ENCODE results near the gene MAT2B. TPM values are rescaled to one million over a fixed set of nuclear protein-coding genes. Genes with fewer than 3 reads are reported as not detected.
A peak's percentile ranks its signal among the peaks of the same experiment; 100 is the strongest.

The MAT2B gene
- total RNA-seq, 4 donors from 2014 or later: 34.6 to 65.3 (median 51.1) TPM

GRCh38 chr5:163561339-163561738, 55.9 kb downstream of the MAT2B start:
- peaks cover 0 to 17% (median 6%) of the 10 kb centered on the region in 4 donors for H3K4me1 ChIP-seq
- TF ChIP-seq POLR2A (IDR thresholded peaks at IDR 0.05): no peak
- H3K27me3 ChIP-seq: no peaks in the 10 kb centered on the region
- H3K36me3 ChIP-seq: no peaks in the 10 kb centered on the region
- DNase-seq: no peak
- no peaks in the 10 kb centered on the region for H3K9me3 ChIP-seq
- no peak overlapping the region for H3K4me3 ChIP-seq
- no peak overlapping the region for H3K27ac ChIP-seq

- DNase-seq: no peak
- Histone ChIP-seq H3K4me1 (peaks cover 0 to 19% (median 6%) of the 10 kb centered on the region in 4 donors), H3K36me3 (no peaks in the 10 kb centered on the region), H3K27ac (no peak overlapping the region), H3K27me3 (no peaks in the 10 kb centered on the region), H3K4me3 (no peak overlapping the region), H3K9me3 (no peaks in the 10 kb centered on the region)
- no peak for TF ChIP-seq POLR2A (IDR thresholded peaks at IDR 0.05)
- TF ChIP-seq CTCF (IDR thresholded peaks at IDR 0.05): no peak
These were observed 56.7 kb downstream of the MAT2B start for GRCh38 chr5:163562071-163562470.

- H3K27me3 ChIP-seq: no peaks in the 10 kb centered on the region
- no peaks in the 10 kb centered on the region for H3K36me3 ChIP-seq
These were observed 57.7 kb downstream of the MAT2B start for GRCh38 chr5:163563112-163563511.

GRCh38 chr5:163563880-163564279, 58.5 kb downstream of the MAT2B start:
- Histone ChIP-seq H3K27ac (no peak overlapping the region), H3K27me3 (no peaks in the 10 kb centered on the region), H3K9me3 (no peaks in the 10 kb centered on the region), H3K36me3 (no peaks in the 10 kb centered on the region), H3K4me1 (peaks cover 0 to 19% (median 6%) of the 10 kb centered on the region in 4 donors), H3K4me3 (no peak overlapping the region)
- TF ChIP-seq POLR2A (IDR thresholded peaks at IDR 0.05) (no peak), CTCF (IDR thresholded peaks at IDR 0.05) (no peak)
- DNase-seq: no peak

More at GRCh38 chr5:163563112-163563511, 57.7 kb downstream of the MAT2B start:
- Histone ChIP-seq H3K4me1 (peaks cover 0 to 19% (median 6%) of the 10 kb centered on the region in 4 donors), H3K9me3 (no peaks in the 10 kb centered on the region), H3K4me3 (no peak overlapping the region), H3K27ac (no peak overlapping the region)
- TF ChIP-seq POLR2A (IDR thresholded peaks at IDR 0.05): no peak
- no peak for TF ChIP-seq CTCF (IDR thresholded peaks at IDR 0.05)
- DNase-seq: no peak

- Histone ChIP-seq H3K27me3 (no peaks in the 10 kb centered on the region), H3K27ac (no peak overlapping the region), H3K4me1 (peaks cover 0 to 19% (median 6%) of the 10 kb centered on the region in 4 donors), H3K4me3 (no peak overlapping the region), H3K36me3 (no peaks in the 10 kb centered on the region), H3K9me3 (no peaks in the 10 kb centered on the region)
- peak in 2 of 3 donors; percentile 64 to 85 for DNase-seq
- TF ChIP-seq CTCF (IDR thresholded peaks at IDR 0.05) (peak; percentile 74 to 96 (median 92)), POLR2A (IDR thresholded peaks at IDR 0.05) (no peak)
These were observed 59.0 kb downstream of the MAT2B start for GRCh38 chr5:163564321-163564938.

GRCh38 chr5:163565492-163565891, 60.1 kb downstream of the MAT2B start:
- Histone ChIP-seq H3K4me1 (peaks cover 0 to 19% (median 6%) of the 10 kb centered on the region in 4 donors), H3K4me3 (peak overlapping the region in 3 of 4 donors; percentile 21 to 48 (median 38)), H3K36me3 (no peaks in the 10 kb centered on the region), H3K27me3 (no peaks in the 10 kb centered on the region), H3K9me3 (no peaks in the 10 kb centered on the region), H3K27ac (no peak overlapping the region)
- no peak for DNase-seq
- no peak for TF ChIP-seq CTCF (IDR thresholded peaks at IDR 0.05)
- no peak for TF ChIP-seq POLR2A (IDR thresholded peaks at IDR 0.05)
